Right lung (tissue), 5 donors: Measurements from ENCODE around the gene MIOS. TPM values are rescaled to one million over a fixed set of nuclear protein-coding genes. Genes with fewer than 3 reads are reported as not detected.

Experiments
- DNase-seq, 2 donors: peaks; one replicate each; pipeline ENCODE4 v3.0.0-alpha.2; 2013
- polyA plus RNA-seq, 5 donors: library from polyadenylated mRNA; unstranded; fragments of 120-200 nt; gene quantifications; one replicate each; pipeline versions ENCODE4 v1.2.1 to v1.2.3, GENCODE V29; 2013; ENCODE audit warnings: inconsistent platforms in 1 of 5, low replicate concordance in 1 of 5; ENCODE audit not compliant: insufficient read length in 5 of 5, insufficient read depth in 1 of 5

MIOS gene
- polyA plus RNA-seq, 5 donors, result 26.5 to 44.5 (median 39.9) TPM

DNA sequence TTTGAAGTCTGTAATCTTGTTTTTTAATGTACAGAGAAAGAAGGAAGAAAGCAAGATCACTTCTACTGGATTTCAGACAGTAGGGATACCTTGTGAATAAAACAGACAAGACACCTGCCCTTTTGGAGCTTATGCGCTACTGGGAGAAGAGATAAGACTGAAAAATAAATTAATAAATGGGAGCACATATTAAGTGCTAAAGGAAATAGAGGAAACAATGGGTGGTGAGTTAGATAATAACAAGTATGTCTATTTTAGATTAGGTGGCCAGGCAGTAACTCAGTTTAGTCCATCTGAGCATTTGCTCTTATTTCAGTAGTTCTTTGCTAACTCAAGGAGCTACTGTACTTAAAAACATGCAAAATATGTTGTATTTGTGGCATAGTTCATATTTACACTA is 15.9 kb downstream of the MIOS start:
- no peak for DNase-seq

DNA sequence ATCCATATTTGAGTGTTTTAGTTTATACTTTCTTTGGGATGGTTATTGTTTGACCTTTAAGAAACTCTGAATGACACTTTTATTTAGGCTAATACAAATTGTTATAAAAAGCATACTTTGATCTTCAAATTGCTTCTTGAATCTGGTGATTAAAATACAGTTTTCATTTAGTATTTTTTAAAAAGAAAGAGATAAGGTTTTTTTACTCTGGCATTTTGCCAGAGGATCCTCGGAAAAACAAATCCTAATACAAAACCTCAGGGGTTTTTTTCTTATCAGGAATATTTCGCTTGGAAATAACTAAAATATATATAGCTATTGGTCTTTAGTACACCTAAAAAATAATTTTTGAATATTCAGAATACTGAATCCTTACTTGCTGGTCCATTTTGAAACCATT is 17.0 kb downstream of the MIOS start:
- DNase-seq, result no peak

DNA sequence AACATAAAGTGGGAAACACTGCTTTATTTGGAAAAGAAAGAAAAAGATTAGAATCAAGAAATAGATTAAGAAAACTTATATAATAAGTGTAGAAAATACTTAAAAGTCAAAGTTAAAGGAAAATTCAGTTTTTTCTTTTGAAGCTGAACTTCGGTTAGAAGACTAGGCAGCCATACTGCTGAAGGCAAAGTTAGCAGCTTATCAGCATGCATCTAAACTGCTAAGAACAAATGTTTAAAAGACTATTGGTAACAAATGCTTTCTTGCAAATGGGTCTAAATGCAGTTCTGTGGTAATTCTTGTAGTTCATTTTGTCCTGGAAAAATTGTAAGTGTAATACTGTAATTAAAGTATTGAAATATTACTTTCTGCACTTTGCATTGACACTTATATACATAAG is 18.0 kb downstream of the MIOS start:
- no peak for DNase-seq

DNA sequence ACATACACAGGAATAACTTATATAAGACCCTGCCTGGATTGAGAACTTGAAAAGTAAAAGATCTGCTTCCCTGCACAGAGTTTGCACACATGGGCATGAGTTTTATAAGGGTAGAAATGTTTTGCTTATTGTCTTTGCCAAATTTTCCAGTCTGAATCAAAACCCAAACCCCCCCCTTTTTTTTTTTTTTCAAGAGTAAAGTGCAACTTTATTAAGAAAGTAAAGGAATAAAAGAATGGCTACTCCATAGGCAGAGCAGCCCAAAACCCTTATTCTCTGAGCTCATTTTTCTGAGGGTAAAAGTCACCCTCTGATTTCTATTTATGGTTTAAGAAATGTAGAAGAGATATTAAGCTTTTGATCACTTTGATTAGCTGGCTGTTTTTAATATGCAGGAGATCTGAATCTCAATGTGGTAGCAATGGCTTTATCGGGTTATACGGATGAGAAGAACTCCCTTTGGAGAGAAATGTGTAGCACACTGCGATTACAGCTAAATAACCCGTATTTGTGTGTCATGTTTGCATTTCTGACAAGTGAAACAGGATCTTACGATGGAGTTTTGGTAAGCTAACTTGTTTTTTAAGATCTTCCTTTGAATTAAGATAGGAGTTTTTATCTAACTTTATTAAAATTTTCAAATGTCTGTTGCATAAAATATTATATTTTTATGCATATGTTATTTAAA is 18.7 kb downstream of the MIOS start:
- DNase-seq, result no peak

DNA sequence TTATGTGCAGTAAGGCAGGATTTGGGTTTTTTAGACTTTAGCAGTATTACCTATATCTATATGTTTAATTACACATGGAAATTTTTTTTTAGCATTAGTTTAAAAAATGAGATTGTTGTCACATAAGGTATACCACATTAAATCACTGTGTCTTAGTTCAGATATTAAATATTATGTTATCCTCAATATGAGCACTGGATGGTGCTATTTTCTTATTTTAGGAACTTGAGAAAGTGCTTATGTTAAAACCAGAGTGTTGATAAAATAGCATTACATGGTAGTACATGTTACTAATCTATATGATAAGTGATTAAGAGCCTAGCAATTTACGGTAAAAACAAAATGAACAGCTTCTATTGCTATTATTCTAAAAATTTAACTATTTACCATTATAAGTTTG is 28.8 kb downstream of the MIOS start:
- DNase-seq, result peak; percentile 4 to 13

DNA sequence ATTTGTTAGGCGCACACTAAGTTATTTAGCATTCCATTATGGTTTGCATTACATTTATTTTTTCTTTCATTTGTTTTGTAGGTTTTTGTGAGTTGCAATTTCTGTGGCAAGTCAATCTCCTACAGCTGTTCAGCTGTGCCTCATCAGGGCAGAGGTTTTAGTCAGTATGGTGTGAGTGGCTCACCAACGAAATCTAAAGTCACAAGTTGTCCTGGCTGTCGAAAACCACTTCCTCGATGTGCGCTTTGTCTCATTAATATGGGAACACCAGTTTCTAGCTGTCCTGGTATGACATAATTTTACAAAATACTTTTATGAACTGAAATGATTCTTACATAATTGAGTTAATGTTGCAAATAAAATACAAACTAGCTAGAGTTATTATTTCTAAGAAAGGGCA is 29.5 kb downstream of the MIOS start:
- DNase-seq, result no peak

DNA sequence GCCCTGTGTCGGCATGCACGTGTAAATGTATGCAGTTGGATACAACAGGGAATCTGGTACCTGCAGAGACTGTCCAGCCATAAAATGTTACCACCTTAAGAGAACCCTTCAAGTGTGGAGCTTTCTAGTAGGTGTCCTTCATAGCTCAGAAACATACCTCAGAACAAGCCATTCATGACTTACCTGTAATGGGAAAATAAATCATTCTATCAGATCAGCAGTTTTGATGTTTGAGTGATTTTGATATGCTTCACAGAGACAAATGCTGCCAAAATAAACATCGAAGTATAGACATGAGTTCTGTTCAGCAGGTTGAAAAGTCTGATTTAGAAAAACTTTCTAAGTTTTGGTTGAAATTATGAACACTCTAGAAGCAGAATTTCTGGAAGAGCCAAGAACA is 40.3 kb downstream of the MIOS start:
- no peak for DNase-seq

DNA sequence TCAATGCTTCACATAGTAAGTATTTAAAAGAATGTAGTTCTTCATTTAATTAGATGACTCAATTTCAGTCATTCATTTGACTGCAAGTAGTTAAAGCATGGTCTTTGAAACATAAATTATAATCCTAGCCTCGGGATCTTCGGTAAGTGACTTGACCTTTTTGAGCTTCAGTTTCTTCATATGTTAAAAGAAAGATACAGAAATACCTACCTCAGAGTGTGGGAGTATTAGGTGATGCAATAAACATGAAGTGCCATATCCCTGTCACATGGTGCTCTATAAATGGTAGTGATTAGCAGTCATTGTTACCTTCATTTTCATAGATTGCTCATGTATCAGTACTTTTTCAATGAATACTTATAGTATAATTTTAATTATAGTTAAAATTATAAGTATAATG is 42.6 kb downstream of the MIOS start:
- no peak for DNase-seq

DNA sequence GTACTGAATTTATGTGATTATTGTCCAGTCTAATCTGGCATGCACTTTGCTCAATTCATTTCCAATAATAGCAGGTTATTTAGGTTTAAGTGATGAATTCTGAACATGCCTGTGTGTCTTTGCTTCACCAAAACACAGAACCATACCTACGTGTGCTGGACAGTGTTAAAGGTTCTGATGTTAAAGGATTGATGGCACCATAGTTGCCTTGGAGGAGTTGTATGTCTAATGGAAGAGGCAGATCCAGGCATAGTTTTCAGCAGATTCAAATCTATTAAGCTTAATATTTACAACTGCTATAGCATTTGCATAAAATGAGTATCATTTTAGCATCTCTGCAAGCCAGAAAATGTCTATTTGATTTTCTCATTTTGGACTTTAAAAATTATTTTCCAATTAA is 45.8 kb downstream of the MIOS start:
- DNase-seq, result no peak

DNA sequence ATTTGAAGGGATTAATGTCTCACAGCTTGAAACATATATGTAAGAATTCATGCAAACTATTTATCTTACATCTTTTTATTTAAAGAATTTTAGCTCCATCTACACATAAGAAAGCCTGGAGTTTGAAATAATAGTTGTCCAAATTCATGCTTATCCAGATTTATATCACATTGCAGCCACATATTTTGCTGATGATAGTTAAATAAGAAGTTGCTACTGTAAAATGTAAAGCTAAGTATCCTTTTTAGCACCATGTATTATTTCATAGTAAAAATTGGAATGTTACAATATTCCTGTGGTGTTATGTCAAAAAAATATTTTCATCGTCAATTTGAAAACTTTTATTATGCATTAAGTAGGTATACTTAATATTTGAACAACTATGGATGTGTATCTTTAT is 46.5 kb downstream of the MIOS start:
- no peak for DNase-seq

DNA sequence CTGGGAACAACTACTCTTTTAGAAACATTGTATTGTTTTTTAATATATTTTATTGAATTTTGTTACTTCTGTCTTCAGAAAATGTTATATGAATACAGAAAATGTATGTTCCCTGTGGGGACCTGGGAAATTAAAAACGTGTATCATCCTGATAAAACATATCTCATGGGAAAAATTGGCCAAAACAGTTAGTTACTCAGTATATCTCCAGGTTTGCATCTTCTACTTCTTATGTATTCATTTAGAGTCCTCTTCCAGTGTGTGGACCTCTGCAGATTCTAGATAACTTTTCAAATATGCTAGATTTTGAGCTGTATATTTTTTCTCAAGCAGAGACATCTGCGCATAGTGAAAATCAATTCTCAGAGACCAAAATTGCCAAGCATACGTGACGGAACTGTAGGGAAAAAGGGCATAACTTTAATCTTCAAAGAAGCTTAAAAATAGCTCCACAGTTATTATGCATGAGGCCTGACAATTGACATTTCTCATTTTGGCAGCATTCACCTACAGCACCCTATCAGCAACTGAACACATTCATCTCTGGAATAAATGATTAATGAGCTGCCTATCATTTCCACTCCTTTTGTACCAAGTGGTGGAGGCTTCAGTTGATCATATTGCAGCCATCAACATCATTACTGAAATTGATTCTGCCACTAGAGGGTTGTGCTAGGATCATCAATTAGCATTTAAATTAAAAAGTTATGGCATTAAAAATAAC is 47.5 kb downstream of the MIOS start:
- no peak for DNase-seq

DNA sequence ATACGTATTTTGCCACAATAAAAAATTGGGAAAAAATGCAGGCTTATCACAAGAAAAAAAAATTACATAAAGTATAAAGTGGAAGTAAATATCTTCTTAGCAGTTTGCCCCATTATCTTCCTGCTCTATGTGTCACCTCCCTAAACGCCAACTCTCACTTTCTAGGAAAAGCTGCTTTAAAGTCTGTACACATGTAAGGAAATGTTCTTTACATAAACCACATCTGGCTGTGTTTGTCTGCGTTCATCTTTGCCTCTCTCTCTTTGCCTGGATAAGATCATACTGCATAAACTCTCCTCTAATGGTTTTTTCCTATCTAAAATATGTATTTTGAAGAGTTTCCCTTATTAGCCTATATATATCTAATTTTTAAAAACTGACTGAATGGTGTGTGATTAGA is 50.9 kb downstream of the MIOS start:
- DNase-seq, result no peak

DNA sequence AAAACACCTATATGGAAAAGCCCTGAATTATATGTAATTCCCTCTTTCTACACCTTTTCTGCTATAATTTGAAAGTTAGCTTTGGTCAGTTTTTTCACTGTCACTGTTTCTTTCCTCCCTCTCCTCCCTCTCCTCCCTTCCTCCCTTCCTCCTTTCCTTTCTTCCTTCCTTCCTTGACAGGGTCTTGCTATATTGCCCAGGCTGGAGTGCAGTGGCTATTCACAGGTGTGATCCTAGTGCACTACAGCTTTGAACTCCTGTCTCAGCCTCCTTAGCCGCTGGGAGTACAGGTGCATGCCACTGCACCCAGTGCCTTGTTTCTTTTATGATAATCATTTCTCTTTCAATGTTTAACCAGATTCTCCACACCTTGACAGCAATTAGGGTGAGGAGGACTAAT is 51.7 kb downstream of the MIOS start:
- no peak for DNase-seq

DNA sequence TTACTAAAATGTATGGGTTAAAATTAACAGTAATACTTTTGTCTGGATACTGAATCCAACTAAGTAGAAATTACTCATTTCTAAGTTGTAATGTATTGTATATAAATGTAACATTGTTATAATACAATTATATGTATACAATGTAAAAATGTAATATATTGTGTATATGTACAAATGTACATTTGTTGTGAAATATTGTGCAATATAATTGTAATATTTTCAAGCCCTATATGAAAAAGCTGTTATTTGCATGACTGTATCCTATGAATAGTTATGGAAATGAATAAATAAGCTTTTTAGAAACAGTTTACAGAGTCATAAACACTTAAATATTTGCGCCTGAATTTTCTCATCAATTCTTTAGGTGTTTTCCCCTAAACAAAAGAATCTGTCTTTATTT is 53.6 kb downstream of the MIOS start:
- DNase-seq, result no peak

DNA sequence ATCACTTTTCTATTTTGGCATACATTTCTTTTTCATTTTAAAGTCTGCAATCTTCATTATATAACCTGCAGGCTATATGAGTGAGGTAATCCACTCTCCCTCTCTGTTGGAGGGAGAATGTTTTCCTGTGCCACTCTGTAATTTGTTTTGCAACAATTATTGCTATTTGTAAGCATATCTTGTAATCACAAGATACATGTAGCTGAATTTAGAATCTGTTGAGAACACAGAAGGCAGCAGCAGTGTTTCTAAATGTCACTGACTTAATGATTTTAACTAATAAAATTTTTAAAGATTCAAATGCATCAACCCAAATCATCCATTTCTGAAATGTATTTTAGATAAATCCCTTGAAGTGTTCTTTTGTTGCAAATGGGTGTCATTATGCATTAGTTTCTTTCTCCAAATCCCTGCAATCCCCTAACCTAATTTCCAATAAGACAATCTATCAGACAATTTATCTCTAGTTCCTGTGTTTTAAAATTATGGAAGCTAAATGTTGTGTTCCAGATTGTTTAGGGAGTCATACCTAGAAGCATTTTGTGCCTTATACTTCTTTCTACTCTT is 54.0 kb downstream of the MIOS start:
- DNase-seq, result no peak

DNA sequence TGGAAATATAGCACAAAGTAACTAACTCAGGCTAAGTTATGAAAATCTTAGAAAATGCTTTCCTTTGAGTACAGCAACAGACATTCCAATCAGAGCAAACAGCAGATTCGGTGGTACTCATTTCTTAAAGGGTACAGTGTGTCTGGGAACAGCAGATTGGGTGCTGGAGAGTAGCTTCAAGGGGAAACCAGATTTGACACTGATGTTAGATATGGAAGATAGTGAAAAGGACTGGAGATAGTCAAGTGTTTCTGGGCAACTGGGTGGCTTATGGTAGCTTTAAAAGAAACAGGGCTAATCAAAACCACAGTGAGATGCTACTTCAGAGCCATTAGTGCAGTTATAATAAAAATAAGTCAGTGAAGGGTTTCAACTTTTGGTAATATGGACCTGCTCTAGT is 61.8 kb downstream of the MIOS start:
- no peak for DNase-seq

DNA sequence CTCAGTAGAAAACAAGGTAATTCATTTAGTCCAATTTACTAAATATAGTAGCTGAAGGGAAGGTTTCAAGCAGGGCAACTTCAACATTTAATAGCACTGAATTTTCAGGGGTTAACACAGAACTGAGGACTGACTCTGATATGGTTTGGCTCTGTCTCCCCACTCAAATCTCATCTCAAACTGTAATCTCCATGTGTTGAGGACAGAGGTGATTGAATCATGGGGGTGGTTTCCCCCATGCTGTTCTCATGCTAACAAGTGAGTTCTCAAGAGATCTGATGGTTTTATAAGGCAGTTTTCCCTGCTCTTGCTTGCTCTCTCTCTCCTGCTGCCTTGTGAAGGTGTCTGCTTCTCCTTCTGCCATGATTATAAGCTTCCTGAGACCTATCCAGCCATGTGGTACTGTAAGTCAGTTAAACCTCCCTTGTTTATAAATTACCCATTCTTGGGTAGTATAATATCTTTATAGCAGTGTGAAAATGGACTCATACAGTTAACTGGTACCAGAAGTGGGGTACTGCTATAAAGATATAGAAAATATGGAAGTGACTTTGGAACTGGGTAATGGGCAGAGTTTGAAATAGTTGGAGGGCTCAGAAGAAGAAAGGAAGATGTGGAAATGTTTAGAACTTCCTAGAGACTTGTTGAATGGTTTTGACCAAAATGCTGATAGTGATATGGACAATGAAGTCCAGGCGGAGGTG is 64.1 kb downstream of the MIOS start:
- DNase-seq, result no peak

DNA sequence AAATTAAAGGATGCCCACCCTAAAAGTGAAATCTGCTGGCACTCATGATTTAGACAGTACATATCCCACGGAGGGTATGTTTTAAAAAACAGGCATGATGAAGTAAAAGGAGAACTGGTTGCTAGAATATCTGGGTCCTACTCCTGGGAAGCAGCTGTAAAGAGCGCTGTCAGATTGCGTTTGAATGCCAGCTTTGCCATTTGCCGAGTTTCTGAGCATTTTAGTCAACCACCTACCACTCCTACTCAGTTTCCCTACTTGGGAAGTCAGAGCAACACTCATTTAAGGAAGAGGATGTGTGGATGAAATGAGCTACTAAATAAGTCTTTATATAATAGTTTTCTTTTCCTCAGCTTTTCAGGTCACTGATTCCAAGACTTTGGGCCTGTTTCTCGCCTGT is 72.7 kb downstream of the MIOS start:
- no peak for DNase-seq

DNA sequence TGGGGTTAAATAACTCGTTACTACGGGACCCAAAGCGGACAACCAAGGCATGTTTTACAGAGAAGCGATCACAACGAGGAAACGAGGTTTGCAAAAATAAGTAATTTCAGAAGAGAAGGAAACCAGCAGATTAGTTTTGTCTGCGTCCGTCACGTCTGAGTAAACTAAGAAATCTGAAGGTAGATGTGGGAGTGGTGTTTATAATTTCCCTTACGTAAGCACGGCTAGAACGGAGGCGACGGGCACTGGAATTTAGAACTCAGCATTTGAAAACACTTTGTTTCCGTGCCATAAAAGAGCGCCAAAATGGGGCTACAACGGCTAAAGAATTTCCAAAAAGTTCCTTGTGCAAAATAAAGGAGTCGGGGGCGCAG is 73.2 kb downstream of the MIOS start:
- peak in 1 of 2 donors; percentile 19 for DNase-seq

DNA sequence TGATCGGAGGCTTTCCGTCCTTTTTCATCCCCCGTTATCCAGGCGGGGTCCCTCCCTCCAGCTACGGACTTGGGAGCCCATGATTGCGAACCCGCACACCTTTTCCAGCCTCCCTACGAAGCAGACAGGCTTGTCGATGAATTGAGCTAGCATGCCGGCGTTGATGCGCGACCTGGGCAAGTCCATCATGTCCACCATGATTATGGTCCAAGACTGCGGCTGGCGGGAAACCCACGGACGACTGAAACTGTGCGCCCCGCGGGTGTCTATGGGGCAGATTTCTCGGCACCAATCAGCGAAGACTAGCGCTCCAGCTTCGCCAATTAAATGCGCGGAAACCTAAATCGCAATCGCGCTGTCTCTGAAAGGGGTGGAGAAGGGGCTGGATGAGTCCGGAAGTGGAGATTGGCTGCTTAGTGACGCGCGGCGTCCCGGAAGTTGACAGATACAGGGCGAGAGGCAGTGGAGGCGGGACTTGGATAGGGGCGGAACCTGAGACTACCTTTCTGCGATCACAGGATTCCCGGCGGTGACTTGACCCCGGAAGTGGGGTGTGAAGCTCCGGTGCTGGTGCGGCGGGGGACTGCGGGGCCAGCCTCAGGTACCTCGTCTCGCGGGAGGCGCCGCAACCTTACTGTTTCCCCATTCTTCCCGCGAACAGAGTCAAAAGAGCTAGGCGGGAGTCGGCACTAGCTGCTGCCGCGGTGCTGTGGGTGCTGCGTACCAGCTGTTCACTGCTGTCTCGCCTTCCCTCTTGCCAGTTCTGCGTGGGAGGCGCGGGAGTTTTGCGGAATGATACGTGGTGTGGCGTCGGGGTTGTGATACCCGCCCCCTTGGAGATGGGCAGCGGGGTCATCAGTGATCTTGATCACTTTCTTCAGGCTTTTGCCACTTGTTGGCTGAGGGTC is 73.8 kb downstream of the MIOS start, which contains the start of gene UMAD1:
Gene UMAD1, plus strand, starts transcription at position 532 of the 908 bp plus-strand sequence. CDS start 32,620 bp downstream, outside the sequence.
- peak; percentile 97 to 98 for DNase-seq

DNA sequence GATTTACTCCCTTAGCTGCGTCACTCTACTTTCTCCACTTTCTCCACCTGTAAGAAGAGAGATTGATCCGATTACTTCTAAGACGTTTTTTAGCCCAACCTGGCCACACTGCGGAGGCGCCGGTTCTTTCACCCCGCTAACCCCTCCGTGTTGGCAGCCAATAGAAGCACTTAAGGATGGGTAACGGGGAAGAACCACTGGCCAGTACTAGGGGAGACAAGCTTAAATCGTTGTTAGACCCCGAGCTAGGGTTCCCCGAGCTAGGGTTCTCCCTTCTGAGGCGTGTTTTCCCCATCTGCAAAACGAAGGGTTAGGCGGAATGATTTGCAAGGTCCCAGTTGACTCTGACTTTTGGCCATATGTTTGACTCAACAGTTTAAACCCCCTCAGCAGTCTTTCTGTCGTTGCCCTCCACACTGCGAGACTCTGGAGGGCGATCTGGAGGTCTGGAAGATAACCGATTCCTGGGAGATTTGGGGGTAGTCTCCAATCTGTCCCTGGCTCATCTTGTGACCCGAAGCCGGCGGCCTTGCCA is 74.5 kb downstream of the MIOS start:
- peak in 1 of 2 donors; percentile 33 for DNase-seq
